ENCODE measurements around the gene DEDD.

DNA sequence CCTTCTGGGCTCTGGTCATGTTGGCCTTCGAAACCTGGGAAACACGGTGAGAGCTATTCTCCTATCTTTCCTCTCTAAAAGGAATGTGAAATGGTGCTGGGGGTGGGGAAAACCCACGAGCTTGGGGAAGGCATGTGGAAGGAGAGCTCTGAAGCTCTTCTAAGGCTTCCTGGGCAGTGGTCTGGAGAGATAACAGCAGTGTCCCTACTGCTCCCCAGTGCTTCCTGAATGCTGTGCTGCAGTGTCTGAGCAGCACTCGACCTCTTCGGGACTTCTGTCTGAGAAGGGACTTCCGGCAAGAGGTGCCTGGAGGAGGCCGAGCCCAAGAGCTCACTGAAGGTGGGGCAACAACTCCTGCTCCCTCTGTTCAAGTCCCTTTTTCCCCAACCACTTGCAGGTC, 29.6 kb upstream of the DEDD start:
- TF ChIP-seq, protein P1, sequence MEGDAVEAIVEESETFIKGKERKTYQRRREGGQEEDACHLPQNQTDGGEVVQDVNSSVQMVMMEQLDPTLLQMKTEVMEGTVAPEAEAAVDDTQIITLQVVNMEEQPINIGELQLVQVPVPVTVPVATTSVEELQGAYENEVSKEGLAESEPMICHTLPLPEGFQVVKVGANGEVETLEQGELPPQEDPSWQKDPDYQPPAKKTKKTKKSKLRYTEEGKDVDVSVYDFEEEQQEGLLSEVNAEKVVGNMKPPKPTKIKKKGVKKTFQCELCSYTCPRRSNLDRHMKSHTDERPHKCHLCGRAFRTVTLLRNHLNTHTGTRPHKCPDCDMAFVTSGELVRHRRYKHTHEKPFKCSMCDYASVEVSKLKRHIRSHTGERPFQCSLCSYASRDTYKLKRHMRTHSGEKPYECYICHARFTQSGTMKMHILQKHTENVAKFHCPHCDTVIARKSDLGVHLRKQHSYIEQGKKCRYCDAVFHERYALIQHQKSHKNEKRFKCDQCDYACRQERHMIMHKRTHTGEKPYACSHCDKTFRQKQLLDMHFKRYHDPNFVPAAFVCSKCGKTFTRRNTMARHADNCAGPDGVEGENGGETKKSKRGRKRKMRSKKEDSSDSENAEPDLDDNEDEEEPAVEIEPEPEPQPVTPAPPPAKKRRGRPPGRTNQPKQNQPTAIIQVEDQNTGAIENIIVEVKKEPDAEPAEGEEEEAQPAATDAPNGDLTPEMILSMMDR (conservative IDR thresholded peaks at IDR 0.05 in 1 of 2, IDR thresholded peaks at IDR 0.05 in 1 of 2; ENCODE audit: low read depth in 1 of 2, low read length in 2 of 2): no peak
- TF ChIP-seq EZH2 (IDR thresholded peaks at IDR 0.05; ENCODE audit: low read length, missing control alignments): no peak
